ENCODE data around the gene METTL9.

GRCh38 chr16:21580807-21581206 lies 18.6 kb upstream of the METTL9 start:
- TF ChIP-seq, protein P1, sequence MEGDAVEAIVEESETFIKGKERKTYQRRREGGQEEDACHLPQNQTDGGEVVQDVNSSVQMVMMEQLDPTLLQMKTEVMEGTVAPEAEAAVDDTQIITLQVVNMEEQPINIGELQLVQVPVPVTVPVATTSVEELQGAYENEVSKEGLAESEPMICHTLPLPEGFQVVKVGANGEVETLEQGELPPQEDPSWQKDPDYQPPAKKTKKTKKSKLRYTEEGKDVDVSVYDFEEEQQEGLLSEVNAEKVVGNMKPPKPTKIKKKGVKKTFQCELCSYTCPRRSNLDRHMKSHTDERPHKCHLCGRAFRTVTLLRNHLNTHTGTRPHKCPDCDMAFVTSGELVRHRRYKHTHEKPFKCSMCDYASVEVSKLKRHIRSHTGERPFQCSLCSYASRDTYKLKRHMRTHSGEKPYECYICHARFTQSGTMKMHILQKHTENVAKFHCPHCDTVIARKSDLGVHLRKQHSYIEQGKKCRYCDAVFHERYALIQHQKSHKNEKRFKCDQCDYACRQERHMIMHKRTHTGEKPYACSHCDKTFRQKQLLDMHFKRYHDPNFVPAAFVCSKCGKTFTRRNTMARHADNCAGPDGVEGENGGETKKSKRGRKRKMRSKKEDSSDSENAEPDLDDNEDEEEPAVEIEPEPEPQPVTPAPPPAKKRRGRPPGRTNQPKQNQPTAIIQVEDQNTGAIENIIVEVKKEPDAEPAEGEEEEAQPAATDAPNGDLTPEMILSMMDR (IDR thresholded peaks at IDR 0.05), result no peak
- no peak for TF ChIP-seq EP300 (IDR thresholded peaks at IDR 0.05)

Data from tibial nerve (tissue), 4 donors.